Lung (tissue), 12 donors: Measurements from ENCODE around the gene P2RX4. TPM values are rescaled to one million over a fixed set of nuclear protein-coding genes. Genes with fewer than 3 reads are reported as not detected.

Experiments used
- ATAC-seq: fragments of 200-7000 bp; cut with Tn5 transposase; one replicate; pipeline ENCODE4 v1.9.1; 2020; ENCODE audit warnings: moderate number of reproducible peaks; ENCODE audit not compliant: insufficient read depth, low FRiP score
- DNase-seq, 3 donors: peaks; one replicate each; pipeline ENCODE4 v3.0.0-alpha.2; 2013 to 2017
- H3K27ac ChIP-seq, 2 donors: one replicate each; pipeline ENCODE4 v1.5.1; 2013; ENCODE audit warnings: mild to moderate bottlenecking in 2 of 2, moderate library complexity in 2 of 2, control low read depth in 1 of 2, inconsistent platforms in 1 of 2, low read depth in 1 of 2, low read length in 1 of 2
- H3K27me3 ChIP-seq, 3 donors: one replicate each; pipeline ENCODE4 v1.5.1; 2013; ENCODE audit warnings: low read length in 2 of 3; ENCODE audit not compliant: control insufficient read depth in 3 of 3, insufficient read depth in 3 of 3
- H3K36me3 ChIP-seq, 4 donors: one replicate each; pipeline ENCODE4 v1.5.1; 2013; ENCODE audit warnings: low read length in 4 of 4, mild to moderate bottlenecking in 1 of 4, moderate library complexity in 1 of 4; ENCODE audit not compliant: control insufficient read depth in 4 of 4, insufficient read depth in 4 of 4
- H3K4me1 ChIP-seq, 5 donors: one replicate each; pipeline ENCODE4 v1.5.1; 2013; ENCODE audit warnings: low read length in 5 of 5, mild to moderate bottlenecking in 2 of 5, moderate library complexity in 1 of 5; ENCODE audit not compliant: control insufficient read depth in 5 of 5, insufficient read depth in 5 of 5
- H3K4me3 ChIP-seq: one replicate; pipeline ENCODE4 v1.5.1; 2013; ENCODE audit warnings: mild to moderate bottlenecking, control low read depth, moderate library complexity
- H3K9ac ChIP-seq, 2 donors: one replicate each; pipeline ENCODE4 v1.5.1; 2013; ENCODE audit warnings: low read length in 2 of 2, control low read depth in 1 of 2; ENCODE audit not compliant: insufficient read depth in 1 of 2
- H3K9me3 ChIP-seq, 4 donors: one replicate each; pipeline ENCODE4 v1.5.1; 2013; ENCODE audit warnings: low read length in 3 of 4, mild to moderate bottlenecking in 1 of 4, moderate library complexity in 1 of 4; ENCODE audit not compliant: control insufficient read depth in 4 of 4, insufficient read depth in 3 of 4
- WGBS, 2 donors: extraction: QIAGEN DNeasy Blood & Tissue Kit; methylation state at CpG; one replicate each; pipeline ENCODE4 v1.1.7; 2013; 5-methylcytosine and 5-hydroxymethylcytosine counted together
- polyA plus RNA-seq, 2 donors: library from polyadenylated mRNA; stranded (reverse); fragments of 200-250 nt; gene quantifications; one replicate each; pipeline ENCODE4 v1.2.1, GENCODE V29; 2013
- total RNA-seq, 2 donors: library from RNA; depleted of rRNA in 1 of 2; stranded (reverse); fragments of >200 nt in 1 of 2; gene quantifications; one replicate each; pipeline ENCODE4 v1.2.1, GENCODE V29; 2014 to 2021
- TF ChIP-seq, protein P1 (sequence below): IDR thresholded peaks from 2 replicates; pipeline ENCODE4 v1.5.1; 2012; ENCODE audit warnings: mild to moderate bottlenecking; ENCODE audit errors: control extremely low read depth, extremely low read depth
- donor health status: control.
- donor health status: control.
- donor health status: Bipolar disorder and iron deficiency.
- donor health status: healthy.
- donor health status: DM: yes; HTN: yes; CAD: no.

Gene P2RX4
- total and polyA plus RNA-seq, 4 donors = 29.5 to 60.4 (median 46.4) TPM

DNA sequence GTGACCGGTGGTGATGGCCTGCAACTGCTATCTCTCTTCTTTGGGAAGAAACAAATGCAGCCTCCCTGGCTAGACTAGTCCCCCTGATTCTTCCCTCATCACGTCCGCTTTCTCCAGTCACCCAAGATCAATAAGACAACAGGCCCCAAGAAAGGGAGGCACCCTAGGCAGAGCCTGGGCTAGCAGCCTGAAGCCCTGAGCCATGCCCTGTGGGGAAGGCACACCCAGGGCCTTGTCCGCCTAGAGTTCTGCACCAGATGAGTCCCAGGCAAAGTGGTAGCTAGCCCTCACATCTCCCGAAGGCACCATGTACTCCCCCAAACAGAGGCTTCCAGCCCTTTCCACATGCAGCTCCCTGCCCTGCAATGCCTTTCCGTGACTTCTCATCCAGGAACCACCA, 51.5 kb downstream of the P2RX4 start:
- DNase-seq (no peak), ATAC-seq (no peak)
- WGBS, 2 donors = 95 to 97% methylated on average over 6 of the region's 6 CpGs
- no peaks in the 10 kb centered on the region for H3K4me1 ChIP-seq
- no peaks in the 10 kb centered on the region for H3K27me3 ChIP-seq
- H3K9ac ChIP-seq = no peak overlapping the region
- H3K9me3 ChIP-seq = no peaks in the 10 kb centered on the region
- TF ChIP-seq, protein P1, sequence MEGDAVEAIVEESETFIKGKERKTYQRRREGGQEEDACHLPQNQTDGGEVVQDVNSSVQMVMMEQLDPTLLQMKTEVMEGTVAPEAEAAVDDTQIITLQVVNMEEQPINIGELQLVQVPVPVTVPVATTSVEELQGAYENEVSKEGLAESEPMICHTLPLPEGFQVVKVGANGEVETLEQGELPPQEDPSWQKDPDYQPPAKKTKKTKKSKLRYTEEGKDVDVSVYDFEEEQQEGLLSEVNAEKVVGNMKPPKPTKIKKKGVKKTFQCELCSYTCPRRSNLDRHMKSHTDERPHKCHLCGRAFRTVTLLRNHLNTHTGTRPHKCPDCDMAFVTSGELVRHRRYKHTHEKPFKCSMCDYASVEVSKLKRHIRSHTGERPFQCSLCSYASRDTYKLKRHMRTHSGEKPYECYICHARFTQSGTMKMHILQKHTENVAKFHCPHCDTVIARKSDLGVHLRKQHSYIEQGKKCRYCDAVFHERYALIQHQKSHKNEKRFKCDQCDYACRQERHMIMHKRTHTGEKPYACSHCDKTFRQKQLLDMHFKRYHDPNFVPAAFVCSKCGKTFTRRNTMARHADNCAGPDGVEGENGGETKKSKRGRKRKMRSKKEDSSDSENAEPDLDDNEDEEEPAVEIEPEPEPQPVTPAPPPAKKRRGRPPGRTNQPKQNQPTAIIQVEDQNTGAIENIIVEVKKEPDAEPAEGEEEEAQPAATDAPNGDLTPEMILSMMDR = no peak
- peaks cover 7 to 36% (median 18%) of the 10 kb centered on the region in 4 donors for H3K36me3 ChIP-seq
- H3K27ac ChIP-seq = no peak overlapping the region
- no peak overlapping the region for H3K4me3 ChIP-seq

DNA sequence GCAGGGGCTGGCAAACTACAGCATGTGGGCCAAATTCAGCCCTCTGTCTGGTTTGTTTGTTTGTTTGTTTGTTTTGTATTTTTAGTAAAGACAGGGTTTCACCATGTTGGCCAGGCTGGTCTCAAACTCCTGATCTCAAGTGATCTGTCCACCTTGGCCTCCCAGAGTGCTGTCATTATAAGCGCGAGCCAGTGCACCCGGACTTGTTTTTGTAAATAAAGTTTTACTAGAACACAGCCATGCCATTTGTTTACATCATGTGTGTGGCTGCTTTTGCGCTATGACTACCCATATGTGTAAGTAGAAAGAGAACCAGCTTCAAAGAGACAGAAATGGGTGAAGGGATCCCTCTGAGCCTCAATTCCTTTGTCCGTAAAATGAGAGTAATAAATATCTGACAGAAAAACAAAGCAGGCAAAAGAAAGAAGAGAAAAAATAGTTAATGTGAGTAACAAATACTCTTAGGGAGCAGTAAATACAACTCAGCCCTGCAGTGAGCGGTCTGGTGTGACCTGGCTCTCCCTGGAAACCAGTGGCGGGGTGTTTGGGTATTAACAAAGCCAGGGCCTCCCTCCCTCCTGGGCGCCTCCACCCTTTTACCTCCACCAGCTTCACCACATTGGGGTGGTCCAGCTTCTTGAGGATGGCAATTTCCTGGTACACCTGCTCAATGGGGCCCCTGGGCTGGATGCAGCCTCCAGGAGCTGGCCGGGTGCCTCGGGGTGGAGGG, 53.4 kb downstream of the P2RX4 start:
- Histone ChIP-seq H3K9ac (no peak overlapping the region), H3K4me1 (no peaks in the 10 kb centered on the region), H3K27ac (no peak overlapping the region), H3K27me3 (no peaks in the 10 kb centered on the region), H3K36me3 (peaks cover 7 to 43% (median 20%) of the 10 kb centered on the region in 4 donors), H3K9me3 (no peaks in the 10 kb centered on the region), H3K4me3 (no peak overlapping the region)
- ATAC-seq (no peak), DNase-seq (no peak)
- WGBS, 2 donors = 95% methylated on average over 10 of the region's 10 CpGs
- TF ChIP-seq, protein P1 = no peak

DNA sequence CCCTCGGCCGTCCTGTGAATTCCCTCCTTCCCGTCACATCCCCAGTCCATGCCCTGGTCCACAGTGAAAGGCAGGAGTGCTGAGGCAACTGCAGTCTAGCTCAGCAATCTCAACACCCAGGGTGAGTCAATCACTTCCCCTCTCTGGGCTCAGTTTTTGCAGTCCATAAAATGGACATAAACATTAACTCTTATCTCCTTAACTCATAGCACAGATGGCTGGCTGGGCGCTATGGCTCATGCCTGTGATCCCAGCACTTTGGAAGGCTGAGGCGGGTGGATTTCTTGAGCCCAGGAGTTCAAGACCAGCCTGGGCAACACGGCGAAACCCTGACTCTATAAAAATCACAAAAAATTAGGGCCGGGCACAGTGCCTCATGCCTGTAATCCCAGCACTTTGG, 54.2 kb downstream of the P2RX4 start:
- 90 to 94% methylated on average over 8 of the region's 8 CpGs for WGBS, 2 donors
- no peak overlapping the region for H3K27ac ChIP-seq
- no peaks in the 10 kb centered on the region for H3K4me1 ChIP-seq
- TF ChIP-seq, protein P1 = no peak
- no peak for DNase-seq
- no peak for ATAC-seq
- H3K9me3 ChIP-seq = no peaks in the 10 kb centered on the region
- H3K4me3 ChIP-seq = no peak overlapping the region
- no peak overlapping the region for H3K9ac ChIP-seq
- no peaks in the 10 kb centered on the region for H3K27me3 ChIP-seq
- H3K36me3 ChIP-seq = peaks cover 11 to 48% (median 22%) of the 10 kb centered on the region in 4 donors
